Measurements from ENCODE around the gene CRYBA1.
"Not testable (repeated sequence)": the region's sequence is repeated elsewhere in the genome, so short reads cannot be mapped to it uniquely, and the experiment has no call there.

Gene CRYBA1

GRCh38 chr17:29219378-29220047 is 27.1 kb upstream of the CRYBA1 start:
- peak; percentile 85 for TF ChIP-seq CTCF (IDR thresholded peaks at IDR 0.05)
- peak; percentile 80 for DNase-seq (ENCODE audit: low spot score)
- H3K27ac ChIP-seq, result no peak overlapping the region
- no peak overlapping the region for H3K4me3 ChIP-seq

DNA sequence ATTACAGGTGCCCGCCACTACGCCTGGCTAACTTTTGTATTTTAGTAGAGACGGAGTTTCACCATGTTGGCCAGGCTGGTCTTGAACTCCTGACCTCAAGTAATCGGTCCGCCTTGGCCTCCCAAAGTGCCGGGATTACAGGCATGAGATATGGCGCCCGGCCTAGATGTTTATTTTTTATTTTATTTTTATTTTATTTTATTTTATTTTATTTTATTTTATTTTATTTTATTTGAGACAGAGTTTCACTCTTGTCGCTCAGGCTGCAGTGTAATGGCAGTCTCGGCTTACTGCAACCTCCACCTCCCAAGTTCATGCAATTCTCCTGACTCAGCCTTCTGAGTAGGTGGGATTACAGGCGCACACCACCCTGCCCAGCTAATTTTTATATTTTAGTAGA is 25.3 kb upstream of the CRYBA1 start:
- not testable (repeated sequence) for H3K4me3 ChIP-seq; H3K27ac ChIP-seq; DNase-seq (ENCODE audit: low spot score)

DNA sequence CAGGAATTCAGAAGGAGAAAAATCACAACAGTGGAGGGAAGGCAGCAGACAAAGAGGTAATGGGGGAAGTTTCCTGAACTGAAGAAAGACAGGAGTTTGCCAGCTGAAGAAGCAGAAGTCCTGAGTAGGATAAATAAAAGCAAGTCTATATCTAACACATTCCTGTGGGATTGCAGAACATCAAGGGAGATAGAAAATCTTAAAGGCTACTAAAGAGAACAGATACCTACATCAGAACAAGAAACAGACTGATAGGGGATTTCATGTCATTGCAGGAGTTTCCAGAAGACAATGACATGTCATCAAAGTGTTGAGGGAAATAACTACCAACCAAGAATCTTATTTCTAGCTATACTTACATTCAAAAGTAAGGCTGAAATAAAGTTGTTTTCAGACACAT is 21.3 kb upstream of the CRYBA1 start:
- H3K4me3 ChIP-seq, result no peak overlapping the region
- no peak for DNase-seq (ENCODE audit: low spot score)
- TF ChIP-seq CTCF (IDR thresholded peaks at IDR 0.05), result no peak
- H3K27ac ChIP-seq, result no peak overlapping the region

DNA sequence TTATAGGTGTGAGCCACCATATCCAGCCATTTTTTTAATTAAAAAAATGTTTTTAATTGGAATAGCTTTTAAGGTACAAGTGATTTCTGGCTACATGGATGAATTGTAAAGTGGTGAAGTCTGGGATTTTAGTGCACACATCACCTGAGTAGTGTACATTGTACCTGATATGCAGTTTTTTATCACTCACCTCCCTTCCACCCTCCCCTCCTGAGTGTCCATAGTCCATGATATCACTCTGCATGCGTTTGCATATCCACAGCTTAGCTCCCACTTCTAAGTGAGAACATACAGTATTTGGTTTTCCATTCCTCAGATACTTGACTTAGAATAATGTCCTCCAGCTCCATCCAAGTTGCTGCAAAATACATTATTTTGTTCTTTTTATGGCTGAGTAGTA is 13.4 kb upstream of the CRYBA1 start:
- Histone ChIP-seq H3K4me3 (no peak overlapping the region), H3K27ac (no peak overlapping the region)
- no peak for TF ChIP-seq CTCF (IDR thresholded peaks at IDR 0.05)
- DNase-seq (ENCODE audit: low spot score), result no peak

GRCh38 chr17:29234972-29235371 is 11.7 kb upstream of the CRYBA1 start:
- H3K4me3 ChIP-seq; DNase-seq (ENCODE audit: low spot score); H3K27ac ChIP-seq: not testable (repeated sequence)

- no peak overlapping the region for H3K27ac ChIP-seq
- DNase-seq (ENCODE audit: low spot score), result no peak
- TF ChIP-seq CTCF (IDR thresholded peaks at IDR 0.05), result no peak
- H3K4me3 ChIP-seq, result no peak overlapping the region
These were observed 10.8 kb upstream of the CRYBA1 start for GRCh38 chr17:29235904-29236303.

DNA sequence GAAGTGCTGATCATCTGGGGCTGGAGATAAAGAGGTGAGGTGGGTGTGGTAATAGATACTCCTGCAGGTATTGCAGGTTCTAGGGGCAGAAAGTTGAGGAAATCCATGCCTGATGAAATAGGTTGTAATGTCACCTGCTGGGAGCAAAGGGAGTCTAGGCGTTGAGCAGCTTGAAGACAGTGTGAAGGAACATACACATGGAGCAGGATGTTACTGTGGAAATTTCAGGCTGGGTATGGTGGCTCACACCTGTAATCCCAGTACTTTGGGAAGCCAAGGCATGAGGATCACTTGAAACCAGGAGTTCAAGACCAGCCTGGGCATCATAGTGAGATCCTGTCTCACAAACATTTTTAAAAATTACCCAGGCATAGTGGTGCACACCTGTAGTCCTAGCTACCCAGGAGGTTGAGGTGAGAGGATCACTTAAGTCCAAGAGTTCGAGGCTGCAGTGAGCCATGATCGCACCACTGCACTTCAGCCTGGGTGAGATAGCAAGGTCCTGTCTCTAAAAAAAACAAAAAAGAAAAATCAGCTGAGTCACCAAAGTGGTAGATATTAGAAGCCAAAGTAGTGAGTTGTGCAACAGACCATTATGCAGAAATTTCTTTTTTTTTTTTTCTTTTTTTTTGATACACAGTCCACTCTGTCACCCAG is 9.1 kb upstream of the CRYBA1 start:
- Histone ChIP-seq H3K27ac (peak overlapping the region in 1 of 2 donors; percentile 7), H3K4me3 (no peak overlapping the region)
- no peak for TF ChIP-seq CTCF (IDR thresholded peaks at IDR 0.05)
- no peak for DNase-seq (ENCODE audit: low spot score)

GRCh38 chr17:29238133-29238850 is 8.4 kb upstream of the CRYBA1 start:
- no peak overlapping the region for H3K4me3 ChIP-seq
- DNase-seq (ENCODE audit: low spot score), result no peak
- no peak for TF ChIP-seq CTCF (IDR thresholded peaks at IDR 0.05)
- peak overlapping the region in 1 of 2 donors; percentile 7 for H3K27ac ChIP-seq

Data from coronary artery (tissue), 2 donors.